Heart left ventricle (tissue), 16 donors: ENCODE data around the gene ZNRF2. TPM values are rescaled to one million over a fixed set of nuclear protein-coding genes. Genes with fewer than 3 reads are reported as not detected.
A peak's percentile ranks its signal among the peaks of the same experiment; 100 is the strongest.

ENCODE experiments used
- ATAC-seq, 4 donors: fragments of 200-7000 bp; cut with Tn5 transposase; one replicate each; pipeline ENCODE4 v1.9.1; 2020 to 2022; ENCODE audit warnings: moderate library complexity in 4 of 4, mild to moderate bottlenecking in 3 of 4, moderate number of reproducible peaks in 1 of 4
- DNase-seq, 5 donors: peaks; one replicate each; pipeline ENCODE4 v3.0.0-alpha.2; 2020
- H3K27ac ChIP-seq, 12 donors: fragments of 200-600 bp; sonication (generic) in 4 of 12; one replicate each; pipeline versions ENCODE4 v1.5.0 to v1.8.0; 2016 to 2022; ENCODE audit warnings: mild to moderate bottlenecking in 2 of 12
- H3K27me3 ChIP-seq, 9 donors: fragments of 200-600 bp; sonication (generic) in 2 of 9; one replicate each; pipeline versions ENCODE4 v1.5.1 to v1.8.0; 2016 to 2022; ENCODE audit warnings: mild to moderate bottlenecking in 3 of 9
- H3K36me3 ChIP-seq, 9 donors: fragments of 200-600 bp; sonication (generic) in 2 of 9; one replicate each; pipeline versions ENCODE4 v1.5.0 to v1.8.0; 2018 to 2022; ENCODE audit warnings: mild to moderate bottlenecking in 2 of 9
- H3K4me1 ChIP-seq, 12 donors: fragments of 200-600 bp; sonication (generic) in 4 of 12; one replicate each; pipeline versions ENCODE4 v1.5.0 to v1.8.0; 2016 to 2022; ENCODE audit warnings: mild to moderate bottlenecking in 3 of 12
- H3K4me3 ChIP-seq, 12 donors: fragments of 200-600 bp; sonication (generic) in 4 of 12; one replicate each; pipeline versions ENCODE4 v1.5.0 to v1.8.0; 2017 to 2022; ENCODE audit warnings: mild to moderate bottlenecking in 9 of 12, moderate library complexity in 4 of 12
- H3K9me3 ChIP-seq, 12 donors: fragments of 200-600 bp; sonication (generic) in 4 of 12; one replicate each; pipeline versions ENCODE4 v1.5.0 to v1.8.0; 2016 to 2022; ENCODE audit warnings: mild to moderate bottlenecking in 1 of 12
- POLR2A ChIP-seq, 2 donors: fragments of 450-650 bp; IDR thresholded peaks; one replicate each; pipeline ENCODE4 v1.6.1; 2017; ENCODE audit warnings: antibody characterized with exemption in 2 of 2, mild to moderate bottlenecking in 2 of 2, moderate library complexity in 2 of 2
- WGBS, 4 donors: extraction: QIAGEN DNeasy Blood & Tissue Kit in 2 of 4; methylation state at CpG; one replicate each; pipeline versions ENCODE4 v1.1.5 to v1.1.7; 2013 to 2018; 5-methylcytosine and 5-hydroxymethylcytosine counted together
- intact Hi-C, 10 donors: fragments of 100-400 bp; cut with DNase I; formaldehyde crosslinking; loops; one replicate each; pipeline versions ENCODE4 v1.11.1 to v1.14.2; 2022
- polyA plus RNA-seq, 2 donors: library from polyadenylated mRNA; stranded (reverse); fragments of 200-250 nt; gene quantifications; one replicate each; pipeline ENCODE4 v1.2.3, GENCODE V29; 2013
- total RNA-seq, 9 donors: library from RNA; depleted of rRNA in 2 of 9; stranded (reverse); fragments of >200 nt in 2 of 9; fragmentation: NEBNext Ultra II Directional in 3 of 9; extraction: Animal tissue kit (Norgen Biotek cat#: 25700) in 3 of 9; gene quantifications; one replicate each; pipeline versions ENCODE4 v1.1.0 to v1.2.4, GENCODE V29; 2016 to 2023
- TF ChIP-seq, protein P1 (sequence below), 12 donors: fragments of 200-600 bp; sonication (generic) in 4 of 12; IDR thresholded peaks; one replicate each; pipeline versions ENCODE4 v1.5.0 to v1.8.0; 2018 to 2022; ENCODE audit warnings: antibody characterized with exemption in 12 of 12, mild to moderate bottlenecking in 5 of 12
- donor health status: ischemic (EF 13 %, LVEDD 7.1; RV severe dilation, severe dysfunction).
- donor health status: healthy with polysubstance abuse.
- donor health status: DM: no; HTN: yes; CAD: no.
- donor health status: DM: no; HTN: no; CAD: no.
- donor health status: ischemic (EF 25% LVEDD 6.9; RV normal size, moderate dysfunction).
- donor health status: ischemic (EF 25% LVEDD 5.7; RV mildly dilated, moderate dysfunction).
- donor health status: healthy.
- donor health status: DM: yes; HTN: yes; CAD: no.
- donor health status: ischemic (EF 35%, LVEDD 5.7; RV mildly dilated, moderate dysfunction).
- donor health status: nonischemic (EF 11% LVEDD 7.7; RV severe dilation, severe dysfunction).
- donor health status: DM: yes; HTN: yes; CAD: no.
- donor health status: PGD.
- donor health status: ischemic (EF 29% LVEDD 5.4; RV normal size, mild dysfunction).
- donor health status: nonischemic (EF 23%, LVEDD 6.1; RV moderate dilation, normal function).

ZNRF2 gene
- total and polyA plus RNA-seq, 11 donors, result 2.7 to 15.2 (median 10.4) TPM

DNA sequence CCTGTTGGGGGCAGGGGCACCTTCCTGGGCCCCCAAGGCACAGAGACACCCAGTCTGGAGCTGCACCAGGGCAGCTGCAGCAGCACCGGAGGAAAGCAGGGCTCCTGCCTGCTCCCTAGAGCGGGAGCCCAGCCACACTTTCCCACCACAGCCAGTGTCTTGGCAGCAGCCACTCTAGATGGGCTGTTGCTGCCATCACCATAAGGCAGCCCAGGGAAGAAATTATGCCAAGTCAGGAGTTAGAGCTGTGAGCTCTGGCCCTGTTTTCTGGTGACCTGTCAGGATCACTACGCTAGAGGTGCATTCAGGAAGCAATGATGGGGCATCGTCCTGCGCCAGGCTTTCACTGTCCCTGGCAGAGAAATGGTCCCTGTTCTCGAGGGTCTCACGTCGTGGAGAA, 38.0 kb upstream of the ZNRF2 start:
- no peak for DNase-seq
- Histone ChIP-seq H3K4me1 (peaks cover 0 to 35% (median 8%) of the 10 kb centered on the region in 12 donors), H3K4me3 (no peak overlapping the region), H3K36me3 (no peaks in the 10 kb centered on the region), H3K27ac (no peak overlapping the region), H3K9me3 (no peaks in the 10 kb centered on the region), H3K27me3 (no peaks in the 10 kb centered on the region)
- 64 to 88% (median 79%) methylated on average over 6 to 8 of the region's 8 CpGs for WGBS, 4 donors
- intact Hi-C loops, result loop anchor here in 1 of 10 donors (10.0 kb wide), 1 partner anchor 72 kb away; no protein-coding TSS in a partner anchor
- TF ChIP-seq, protein P1, sequence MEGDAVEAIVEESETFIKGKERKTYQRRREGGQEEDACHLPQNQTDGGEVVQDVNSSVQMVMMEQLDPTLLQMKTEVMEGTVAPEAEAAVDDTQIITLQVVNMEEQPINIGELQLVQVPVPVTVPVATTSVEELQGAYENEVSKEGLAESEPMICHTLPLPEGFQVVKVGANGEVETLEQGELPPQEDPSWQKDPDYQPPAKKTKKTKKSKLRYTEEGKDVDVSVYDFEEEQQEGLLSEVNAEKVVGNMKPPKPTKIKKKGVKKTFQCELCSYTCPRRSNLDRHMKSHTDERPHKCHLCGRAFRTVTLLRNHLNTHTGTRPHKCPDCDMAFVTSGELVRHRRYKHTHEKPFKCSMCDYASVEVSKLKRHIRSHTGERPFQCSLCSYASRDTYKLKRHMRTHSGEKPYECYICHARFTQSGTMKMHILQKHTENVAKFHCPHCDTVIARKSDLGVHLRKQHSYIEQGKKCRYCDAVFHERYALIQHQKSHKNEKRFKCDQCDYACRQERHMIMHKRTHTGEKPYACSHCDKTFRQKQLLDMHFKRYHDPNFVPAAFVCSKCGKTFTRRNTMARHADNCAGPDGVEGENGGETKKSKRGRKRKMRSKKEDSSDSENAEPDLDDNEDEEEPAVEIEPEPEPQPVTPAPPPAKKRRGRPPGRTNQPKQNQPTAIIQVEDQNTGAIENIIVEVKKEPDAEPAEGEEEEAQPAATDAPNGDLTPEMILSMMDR (IDR thresholded peaks at IDR 0.05), result no peak
- no peak for TF ChIP-seq POLR2A (IDR thresholded peaks at IDR 0.05)
- peak in 3 of 4 donors; percentile 47 to 54 (median 50) for ATAC-seq

DNA sequence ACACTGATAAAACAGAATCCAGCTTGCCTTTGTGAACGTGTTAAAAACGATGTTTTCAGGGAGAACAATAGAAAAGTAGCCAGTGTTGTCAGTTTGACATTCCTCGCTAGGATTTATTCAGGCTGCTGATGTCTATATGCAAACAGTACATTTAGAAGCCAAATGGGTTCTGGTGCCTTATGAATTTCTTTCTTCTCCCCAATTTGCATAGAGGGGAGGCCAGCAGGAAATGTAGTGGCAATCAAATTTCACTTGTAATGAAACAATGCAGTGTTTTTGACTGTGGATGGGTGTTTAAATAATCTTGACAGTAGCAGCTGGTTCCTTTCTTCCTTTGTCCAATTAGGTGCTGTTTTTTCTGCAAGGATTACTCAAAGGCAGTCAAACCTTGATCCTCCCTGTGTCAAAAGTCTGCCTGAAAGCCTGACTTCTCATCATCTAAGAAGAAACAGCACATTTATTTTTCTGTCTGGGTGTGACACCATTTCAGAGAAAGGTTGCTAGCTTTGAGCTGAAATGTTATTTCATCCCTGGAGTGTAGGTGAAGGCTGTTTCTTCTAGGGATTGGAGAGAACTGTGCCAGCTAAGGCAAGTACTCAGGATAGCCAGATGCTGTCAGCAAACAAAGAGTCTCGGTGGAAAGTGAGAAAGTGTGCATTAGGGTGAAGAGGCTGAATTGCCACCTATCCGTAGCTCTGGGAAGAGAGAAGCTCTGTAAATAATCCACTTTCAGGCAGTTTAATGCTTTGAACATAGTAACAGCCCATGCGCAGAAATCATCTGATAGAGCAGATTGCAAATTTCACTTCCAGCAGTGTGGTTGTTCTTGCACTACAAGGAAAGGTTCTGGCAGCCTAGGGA, 36.6 kb upstream of the ZNRF2 start:
- Histone ChIP-seq H3K4me3 (no peak overlapping the region), H3K9me3 (no peaks in the 10 kb centered on the region), H3K27ac (no peak overlapping the region), H3K4me1 (peaks cover 0 to 43% (median 8%) of the 10 kb centered on the region in 12 donors), H3K27me3 (no peaks in the 10 kb centered on the region), H3K36me3 (no peaks in the 10 kb centered on the region)
- 67 to 78% (median 74%) methylated on average over 6 of the region's 6 CpGs for WGBS, 4 donors
- ATAC-seq (no peak), DNase-seq (no peak)
- TF ChIP-seq, protein P1 (IDR thresholded peaks at IDR 0.05), result no peak
- intact Hi-C loops, result loop anchor here in 1 of 10 donors (10.0 kb wide), 1 partner anchor 73 kb away; no protein-coding TSS in a partner anchor

DNA sequence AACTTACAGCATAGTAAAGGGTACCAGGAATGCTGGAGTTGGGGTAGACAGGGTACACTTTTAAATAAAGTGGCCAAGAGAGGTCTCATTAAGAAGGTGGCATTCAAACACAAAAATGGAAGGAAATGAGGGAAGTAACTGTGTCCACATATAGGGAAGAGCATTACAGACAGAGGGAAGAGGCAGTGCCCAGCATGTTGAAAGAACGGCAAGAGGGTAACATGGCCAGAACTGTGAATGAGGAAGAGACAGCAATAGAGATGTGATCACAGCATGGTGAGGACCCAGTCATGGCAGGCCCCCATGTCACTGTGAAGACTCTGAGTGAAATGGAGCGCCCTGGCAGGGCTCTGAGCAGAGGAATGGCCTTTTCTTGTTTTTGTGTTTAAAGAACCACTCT, 35.1 kb upstream of the ZNRF2 start:
- Histone ChIP-seq H3K9me3 (no peaks in the 10 kb centered on the region), H3K36me3 (no peaks in the 10 kb centered on the region), H3K4me1 (peaks cover 0 to 58% (median 21%) of the 10 kb centered on the region in 12 donors), H3K4me3 (no peak overlapping the region), H3K27me3 (no peaks in the 10 kb centered on the region), H3K27ac (peak overlapping the region in 1 of 12 donors; percentile 71)
- DNase-seq (no peak), ATAC-seq (peak in 1 of 4 donors; percentile 30)
- TF ChIP-seq, protein P1 (IDR thresholded peaks at IDR 0.05), result no peak
- no peak for TF ChIP-seq POLR2A (IDR thresholded peaks at IDR 0.05)
- intact Hi-C loops, result loop anchor here in 2 of 10 donors (1.0 to 10.0 kb wide), 2 partner anchors 22 to 75 kb away; no protein-coding TSS in a partner anchor
- whole genome bisulfite sequencing, 4 donors, result 79 to 95% (median 92%) methylated on average over 2 of the region's 2 CpGs

DNA sequence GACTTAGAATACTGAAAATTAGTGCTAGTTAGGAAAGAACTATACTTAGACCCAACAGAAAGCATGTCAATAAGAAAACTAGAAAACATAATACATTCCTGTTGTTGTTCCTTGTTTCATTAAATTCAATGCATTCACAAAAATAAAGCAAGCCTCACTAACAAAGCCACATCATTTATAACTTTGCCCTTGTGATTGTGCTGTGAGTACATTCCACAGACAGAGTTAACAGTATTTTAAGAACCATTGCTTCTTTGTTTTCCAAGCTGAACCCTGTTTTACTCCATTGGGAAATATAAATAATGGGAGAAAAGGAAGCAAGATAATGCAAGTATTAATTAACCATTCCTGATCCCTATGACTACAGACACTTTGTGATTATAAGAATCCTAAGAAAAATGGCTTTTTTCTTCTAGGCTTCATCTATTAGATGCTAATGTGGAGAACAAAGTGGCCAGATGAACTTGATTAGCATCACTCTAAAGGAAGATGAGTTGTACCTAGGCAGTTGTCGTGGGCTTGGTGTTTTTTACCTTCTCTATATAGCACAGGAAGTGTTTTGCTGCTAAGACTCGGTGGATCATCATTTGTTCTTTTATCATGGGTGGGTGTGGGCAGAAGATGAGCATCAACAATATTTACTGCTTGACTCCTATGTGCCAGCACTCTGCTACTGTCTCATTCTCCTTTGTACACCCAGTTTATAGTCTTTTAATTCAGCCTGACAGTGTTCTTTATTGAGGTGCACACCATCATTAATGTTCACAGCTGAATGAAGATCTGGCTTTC, 34.2 kb upstream of the ZNRF2 start:
- TF ChIP-seq, protein P1 (IDR thresholded peaks at IDR 0.05), result no peak
- no peak for TF ChIP-seq POLR2A (IDR thresholded peaks at IDR 0.05)
- ATAC-seq, result no peak
- intact Hi-C loops, result loop anchor here in 4 of 10 donors (1.0 to 10.0 kb wide), 2 partner anchors 23 to 75 kb away; no protein-coding TSS in a partner anchor
- no peaks in the 10 kb centered on the region for H3K9me3 ChIP-seq
- 73 to 82% (median 79%) methylated on average over 2 of the region's 2 CpGs for WGBS, 4 donors
- no peaks in the 10 kb centered on the region for H3K36me3 ChIP-seq
- peaks cover 0 to 67% (median 25%) of the 10 kb centered on the region in 12 donors for H3K4me1 ChIP-seq
- H3K4me3 ChIP-seq, result no peak overlapping the region
- DNase-seq, result no peak
- no peaks in the 10 kb centered on the region for H3K27me3 ChIP-seq
- no peak overlapping the region for H3K27ac ChIP-seq
